ENCODE results near the gene RNF130.

The RNF130 gene

DNA sequence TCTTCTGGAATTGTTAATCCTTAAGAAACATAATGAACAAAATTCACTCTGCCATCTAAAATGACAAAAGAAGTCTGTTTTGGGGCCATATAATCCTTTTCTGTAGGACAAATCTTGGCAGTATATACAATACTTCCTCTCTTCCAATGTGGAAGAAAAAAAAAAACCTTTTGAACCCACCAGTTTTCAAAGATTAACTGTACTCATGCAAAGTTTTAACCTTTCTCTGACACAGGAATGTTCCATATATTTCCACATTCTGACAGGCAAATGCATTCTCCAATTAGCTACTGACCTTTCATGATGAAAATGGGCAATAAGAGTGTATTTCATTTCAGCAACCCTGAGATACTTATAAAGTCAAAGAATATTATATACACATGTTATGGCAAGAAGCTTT, 65.4 kb downstream of the RNF130 start:
- TF ChIP-seq ZC3H10 (CRISPR knock-in tag; IDR thresholded peaks at IDR 0.05) (no peak), OSR1 (CRISPR knock-in tag; IDR thresholded peaks at IDR 0.05) (no peak), ZNF8 (CRISPR knock-in tag; IDR thresholded peaks at IDR 0.05) (no peak), ZNF565 (CRISPR knock-in tag; conservative IDR thresholded peaks at IDR 0.05; ENCODE audit: low read depth) (no peak)

DNA sequence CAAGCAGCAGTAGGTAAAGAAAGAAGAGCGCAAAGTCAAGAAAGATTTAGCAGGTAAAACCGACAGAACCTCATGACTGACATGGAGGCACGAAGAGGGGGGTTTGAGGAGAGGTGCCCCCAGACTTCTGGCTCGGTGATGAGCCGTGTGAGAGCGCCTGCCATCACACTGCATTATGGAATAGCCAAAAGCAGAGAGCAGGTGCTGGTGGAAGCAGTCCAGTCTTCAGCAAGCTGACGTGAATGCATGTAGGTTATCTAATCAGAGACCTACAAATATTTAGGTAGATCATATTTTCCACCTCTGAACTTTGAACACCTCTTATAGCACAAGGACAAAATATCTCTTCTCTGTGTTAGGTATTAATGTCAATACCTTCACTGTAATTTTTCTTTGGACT, 68.4 kb downstream of the RNF130 start:
- no peak for TF ChIP-seq SNAI2 (CRISPR knock-in tag; IDR thresholded peaks at IDR 0.05)
- TF ChIP-seq BACH2 (CRISPR knock-in tag; IDR thresholded peaks at IDR 0.05; ENCODE audit: borderline replicate concordance), result no peak
- no peak for TF ChIP-seq ZNF70 (CRISPR knock-in tag; IDR thresholded peaks at IDR 0.05)
- TF ChIP-seq TCF4 (CRISPR knock-in tag; IDR thresholded peaks at IDR 0.05; ENCODE audit: borderline replicate concordance), result no peak
- no peak for TF ChIP-seq GLIS3 (CRISPR knock-in tag; IDR thresholded peaks at IDR 0.05)
- TF ChIP-seq, protein P1, sequence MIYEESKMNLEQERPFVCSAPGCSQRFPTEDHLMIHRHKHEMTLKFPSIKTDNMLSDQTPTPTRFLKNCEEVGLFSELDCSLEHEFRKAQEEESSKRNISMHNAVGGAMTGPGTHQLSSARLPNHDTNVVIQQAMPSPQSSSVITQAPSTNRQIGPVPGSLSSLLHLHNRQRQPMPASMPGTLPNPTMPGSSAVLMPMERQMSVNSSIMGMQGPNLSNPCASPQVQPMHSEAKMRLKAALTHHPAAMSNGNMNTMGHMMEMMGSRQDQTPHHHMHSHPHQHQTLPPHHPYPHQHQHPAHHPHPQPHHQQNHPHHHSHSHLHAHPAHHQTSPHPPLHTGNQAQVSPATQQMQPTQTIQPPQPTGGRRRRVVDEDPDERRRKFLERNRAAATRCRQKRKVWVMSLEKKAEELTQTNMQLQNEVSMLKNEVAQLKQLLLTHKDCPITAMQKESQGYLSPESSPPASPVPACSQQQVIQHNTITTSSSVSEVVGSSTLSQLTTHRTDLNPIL (CRISPR knock-in tag; IDR thresholded peaks at IDR 0.05; ENCODE audit: low read depth), result no peak
- no peak for ATAC-seq

More for the DNA sequence above, 65.4 kb downstream of the RNF130 start:
- ATAC-seq, result no peak

DNA sequence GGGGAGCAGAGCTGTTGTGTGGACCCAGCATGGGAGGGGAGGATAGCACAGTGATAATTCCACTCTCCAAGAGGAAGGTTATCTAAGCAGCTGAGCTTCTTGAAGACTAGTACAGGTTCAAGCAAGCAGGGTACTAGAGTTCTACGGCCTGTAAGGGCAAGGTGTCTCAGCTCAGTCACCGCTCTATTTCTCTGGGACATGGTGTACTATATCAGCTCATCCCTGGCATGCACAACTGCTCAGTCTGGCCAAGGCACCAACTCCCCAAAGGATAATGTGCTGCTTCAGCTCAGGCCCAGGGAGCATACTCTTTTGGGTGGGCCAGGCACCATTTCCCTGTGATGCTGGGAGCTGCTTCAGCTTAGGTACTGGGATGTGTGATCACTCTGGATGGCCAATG, 69.8 kb downstream of the RNF130 start:
- no peak for ATAC-seq
- no peak for TF ChIP-seq ZNF8 (CRISPR knock-in tag; IDR thresholded peaks at IDR 0.05)
- TF ChIP-seq, protein P2, sequence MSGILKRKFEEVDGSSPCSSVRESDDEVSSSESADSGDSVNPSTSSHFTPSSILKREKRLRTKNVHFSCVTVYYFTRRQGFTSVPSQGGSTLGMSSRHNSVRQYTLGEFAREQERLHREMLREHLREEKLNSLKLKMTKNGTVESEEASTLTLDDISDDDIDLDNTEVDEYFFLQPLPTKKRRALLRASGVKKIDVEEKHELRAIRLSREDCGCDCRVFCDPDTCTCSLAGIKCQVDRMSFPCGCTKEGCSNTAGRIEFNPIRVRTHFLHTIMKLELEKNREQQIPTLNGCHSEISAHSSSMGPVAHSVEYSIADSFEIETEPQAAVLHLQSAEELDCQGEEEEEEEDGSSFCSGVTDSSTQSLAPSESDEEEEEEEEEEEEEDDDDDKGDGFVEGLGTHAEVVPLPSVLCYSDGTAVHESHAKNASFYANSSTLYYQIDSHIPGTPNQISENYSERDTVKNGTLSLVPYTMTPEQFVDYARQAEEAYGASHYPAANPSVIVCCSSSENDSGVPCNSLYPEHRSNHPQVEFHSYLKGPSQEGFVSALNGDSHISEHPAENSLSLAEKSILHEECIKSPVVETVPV (CRISPR knock-in tag; IDR thresholded peaks at IDR 0.05), result no peak
- TF ChIP-seq ZNF565 (CRISPR knock-in tag; conservative IDR thresholded peaks at IDR 0.05; ENCODE audit: low read depth), result no peak
- no peak for TF ChIP-seq TOX (CRISPR knock-in tag; IDR thresholded peaks at IDR 0.05; ENCODE audit: borderline replicate concordance)
- TF ChIP-seq, protein P3, sequence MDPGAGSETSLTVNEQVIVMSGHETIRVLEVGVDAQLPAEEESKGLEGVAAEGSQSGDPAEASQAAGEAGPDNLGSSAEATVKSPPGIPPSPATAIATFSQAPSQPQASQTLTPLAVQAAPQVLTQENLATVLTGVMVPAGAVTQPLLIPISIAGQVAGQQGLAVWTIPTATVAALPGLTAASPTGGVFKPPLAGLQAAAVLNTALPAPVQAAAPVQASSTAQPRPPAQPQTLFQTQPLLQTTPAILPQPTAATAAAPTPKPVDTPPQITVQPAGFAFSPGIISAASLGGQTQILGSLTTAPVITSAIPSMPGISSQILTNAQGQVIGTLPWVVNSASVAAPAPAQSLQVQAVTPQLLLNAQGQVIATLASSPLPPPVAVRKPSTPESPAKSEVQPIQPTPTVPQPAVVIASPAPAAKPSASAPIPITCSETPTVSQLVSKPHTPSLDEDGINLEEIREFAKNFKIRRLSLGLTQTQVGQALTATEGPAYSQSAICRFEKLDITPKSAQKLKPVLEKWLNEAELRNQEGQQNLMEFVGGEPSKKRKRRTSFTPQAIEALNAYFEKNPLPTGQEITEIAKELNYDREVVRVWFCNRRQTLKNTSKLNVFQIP (CRISPR knock-in tag; IDR thresholded peaks at IDR 0.05; ENCODE audit: borderline replicate concordance, low read depth), result no peak
- TF ChIP-seq CSDC2 (CRISPR knock-in tag; IDR thresholded peaks at IDR 0.05), result no peak
- no peak for TF ChIP-seq TCF4 (CRISPR knock-in tag; IDR thresholded peaks at IDR 0.05; ENCODE audit: borderline replicate concordance)
- TF ChIP-seq PPARA (CRISPR knock-in tag; IDR thresholded peaks at IDR 0.05; ENCODE audit: borderline replicate concordance), result no peak
- TF ChIP-seq, protein P4, sequence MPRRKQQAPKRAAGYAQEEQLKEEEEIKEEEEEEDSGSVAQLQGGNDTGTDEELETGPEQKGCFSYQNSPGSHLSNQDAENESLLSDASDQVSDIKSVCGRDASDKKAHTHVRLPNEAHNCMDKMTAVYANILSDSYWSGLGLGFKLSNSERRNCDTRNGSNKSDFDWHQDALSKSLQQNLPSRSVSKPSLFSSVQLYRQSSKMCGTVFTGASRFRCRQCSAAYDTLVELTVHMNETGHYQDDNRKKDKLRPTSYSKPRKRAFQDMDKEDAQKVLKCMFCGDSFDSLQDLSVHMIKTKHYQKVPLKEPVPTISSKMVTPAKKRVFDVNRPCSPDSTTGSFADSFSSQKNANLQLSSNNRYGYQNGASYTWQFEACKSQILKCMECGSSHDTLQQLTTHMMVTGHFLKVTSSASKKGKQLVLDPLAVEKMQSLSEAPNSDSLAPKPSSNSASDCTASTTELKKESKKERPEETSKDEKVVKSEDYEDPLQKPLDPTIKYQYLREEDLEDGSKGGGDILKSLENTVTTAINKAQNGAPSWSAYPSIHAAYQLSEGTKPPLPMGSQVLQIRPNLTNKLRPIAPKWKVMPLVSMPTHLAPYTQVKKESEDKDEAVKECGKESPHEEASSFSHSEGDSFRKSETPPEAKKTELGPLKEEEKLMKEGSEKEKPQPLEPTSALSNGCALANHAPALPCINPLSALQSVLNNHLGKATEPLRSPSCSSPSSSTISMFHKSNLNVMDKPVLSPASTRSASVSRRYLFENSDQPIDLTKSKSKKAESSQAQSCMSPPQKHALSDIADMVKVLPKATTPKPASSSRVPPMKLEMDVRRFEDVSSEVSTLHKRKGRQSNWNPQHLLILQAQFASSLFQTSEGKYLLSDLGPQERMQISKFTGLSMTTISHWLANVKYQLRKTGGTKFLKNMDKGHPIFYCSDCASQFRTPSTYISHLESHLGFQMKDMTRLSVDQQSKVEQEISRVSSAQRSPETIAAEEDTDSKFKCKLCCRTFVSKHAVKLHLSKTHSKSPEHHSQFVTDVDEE (CRISPR knock-in tag; IDR thresholded peaks at IDR 0.05), result no peak
- no peak for TF ChIP-seq ZNF70 (CRISPR knock-in tag; IDR thresholded peaks at IDR 0.05)
- no peak for TF ChIP-seq ZFP30 (CRISPR knock-in tag; IDR thresholded peaks at IDR 0.05)
- TF ChIP-seq SNAI2 (CRISPR knock-in tag; IDR thresholded peaks at IDR 0.05), result no peak
- no peak for TF ChIP-seq ESRRG (CRISPR knock-in tag; IDR thresholded peaks at IDR 0.05)
- no peak for TF ChIP-seq RARB (CRISPR knock-in tag; IDR thresholded peaks at IDR 0.05)
- TF ChIP-seq, protein P1 (CRISPR knock-in tag; IDR thresholded peaks at IDR 0.05; ENCODE audit: low read depth), result no peak
- no peak for TF ChIP-seq BACH2 (CRISPR knock-in tag; IDR thresholded peaks at IDR 0.05; ENCODE audit: borderline replicate concordance)
- no peak for TF ChIP-seq OSR1 (CRISPR knock-in tag; IDR thresholded peaks at IDR 0.05)

DNA sequence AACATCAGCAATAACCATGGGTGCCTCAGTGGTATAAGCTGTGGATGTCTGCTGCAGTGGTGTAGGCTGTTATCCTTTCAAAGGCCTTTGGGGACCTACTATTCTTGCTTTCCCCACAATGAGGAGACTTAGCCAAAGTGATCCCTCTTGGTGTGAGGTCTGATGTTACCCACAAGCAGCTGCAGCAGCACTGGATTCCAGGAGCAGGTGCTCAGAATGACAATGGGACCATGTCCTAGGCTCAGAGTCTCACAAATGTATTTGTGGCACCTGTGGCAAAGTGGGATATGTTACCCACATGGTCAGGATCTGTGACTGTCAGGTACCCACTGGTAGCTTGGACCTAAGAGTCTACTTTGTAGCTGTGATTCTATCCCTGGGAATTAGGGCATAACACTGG, 70.4 kb downstream of the RNF130 start:
- no peak for ATAC-seq
- TF ChIP-seq GLIS3 (CRISPR knock-in tag; IDR thresholded peaks at IDR 0.05) (no peak), ZC3H10 (CRISPR knock-in tag; IDR thresholded peaks at IDR 0.05) (no peak), BACH2 (CRISPR knock-in tag; IDR thresholded peaks at IDR 0.05; ENCODE audit: borderline replicate concordance) (no peak), SNAI2 (CRISPR knock-in tag; IDR thresholded peaks at IDR 0.05) (no peak), ZNF565 (CRISPR knock-in tag; conservative IDR thresholded peaks at IDR 0.05; ENCODE audit: low read depth) (no peak), ZFP30 (CRISPR knock-in tag; IDR thresholded peaks at IDR 0.05) (no peak), ZNF70 (CRISPR knock-in tag; IDR thresholded peaks at IDR 0.05) (no peak), CSDC2 (CRISPR knock-in tag; IDR thresholded peaks at IDR 0.05) (no peak), OSR1 (CRISPR knock-in tag; IDR thresholded peaks at IDR 0.05) (no peak), ARNTL (CRISPR knock-in tag; IDR thresholded peaks at IDR 0.05; ENCODE audit: borderline replicate concordance, low read depth) (no peak), ZFP3 (CRISPR knock-in tag; IDR thresholded peaks at IDR 0.05) (no peak), TCF4 (CRISPR knock-in tag; IDR thresholded peaks at IDR 0.05; ENCODE audit: borderline replicate concordance) (no peak), ISL1 (CRISPR knock-in tag; IDR thresholded peaks at IDR 0.05) (no peak), TOX (CRISPR knock-in tag; IDR thresholded peaks at IDR 0.05; ENCODE audit: borderline replicate concordance) (no peak), ZNF8 (CRISPR knock-in tag; IDR thresholded peaks at IDR 0.05) (no peak)
- TF ChIP-seq, protein P5, sequence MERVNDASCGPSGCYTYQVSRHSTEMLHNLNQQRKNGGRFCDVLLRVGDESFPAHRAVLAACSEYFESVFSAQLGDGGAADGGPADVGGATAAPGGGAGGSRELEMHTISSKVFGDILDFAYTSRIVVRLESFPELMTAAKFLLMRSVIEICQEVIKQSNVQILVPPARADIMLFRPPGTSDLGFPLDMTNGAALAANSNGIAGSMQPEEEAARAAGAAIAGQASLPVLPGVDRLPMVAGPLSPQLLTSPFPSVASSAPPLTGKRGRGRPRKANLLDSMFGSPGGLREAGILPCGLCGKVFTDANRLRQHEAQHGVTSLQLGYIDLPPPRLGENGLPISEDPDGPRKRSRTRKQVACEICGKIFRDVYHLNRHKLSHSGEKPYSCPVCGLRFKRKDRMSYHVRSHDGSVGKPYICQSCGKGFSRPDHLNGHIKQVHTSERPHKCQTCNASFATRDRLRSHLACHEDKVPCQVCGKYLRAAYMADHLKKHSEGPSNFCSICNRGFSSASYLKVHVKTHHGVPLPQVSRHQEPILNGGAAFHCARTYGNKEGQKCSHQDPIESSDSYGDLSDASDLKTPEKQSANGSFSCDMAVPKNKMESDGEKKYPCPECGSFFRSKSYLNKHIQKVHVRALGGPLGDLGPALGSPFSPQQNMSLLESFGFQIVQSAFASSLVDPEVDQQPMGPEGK (CRISPR knock-in tag; IDR thresholded peaks at IDR 0.05; ENCODE audit: borderline replicate concordance), result no peak
- TF ChIP-seq, protein P2 (CRISPR knock-in tag; IDR thresholded peaks at IDR 0.05), result no peak

All from SK-N-SH treated with all-trans-retinoic acid at 6 μM for 48 hours (cell line).